Measurements from ENCODE around the gene KCNK3.
A peak's percentile ranks its signal among the peaks of the same experiment; 100 is the strongest.
"Not testable (repeated sequence)": the region's sequence is repeated elsewhere in the genome, so short reads cannot be mapped to it uniquely, and the experiment has no call there.

KCNK3 gene

DNA sequence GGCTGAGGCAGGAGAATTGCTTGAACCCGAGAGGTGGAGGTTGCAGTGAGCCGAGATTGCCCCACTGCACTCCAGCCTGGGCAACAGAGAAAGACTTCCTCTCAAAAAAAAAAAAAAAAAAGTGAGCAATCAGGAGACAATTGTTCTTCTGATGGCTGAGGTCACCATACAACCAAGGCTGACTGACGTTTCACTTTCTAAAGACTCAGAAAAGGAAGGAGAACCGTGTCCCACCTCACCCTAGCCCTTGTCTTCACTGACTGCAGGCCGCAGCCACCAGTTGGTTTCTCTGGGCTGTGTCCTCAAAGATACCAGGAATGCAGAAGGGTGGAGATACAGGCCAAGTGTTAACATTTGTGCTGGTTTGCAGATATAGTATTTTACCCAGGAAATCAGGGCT lies 63.8 kb downstream of the KCNK3 start:
- no peak for DNase-seq (ENCODE audit: low read depth)

DNA sequence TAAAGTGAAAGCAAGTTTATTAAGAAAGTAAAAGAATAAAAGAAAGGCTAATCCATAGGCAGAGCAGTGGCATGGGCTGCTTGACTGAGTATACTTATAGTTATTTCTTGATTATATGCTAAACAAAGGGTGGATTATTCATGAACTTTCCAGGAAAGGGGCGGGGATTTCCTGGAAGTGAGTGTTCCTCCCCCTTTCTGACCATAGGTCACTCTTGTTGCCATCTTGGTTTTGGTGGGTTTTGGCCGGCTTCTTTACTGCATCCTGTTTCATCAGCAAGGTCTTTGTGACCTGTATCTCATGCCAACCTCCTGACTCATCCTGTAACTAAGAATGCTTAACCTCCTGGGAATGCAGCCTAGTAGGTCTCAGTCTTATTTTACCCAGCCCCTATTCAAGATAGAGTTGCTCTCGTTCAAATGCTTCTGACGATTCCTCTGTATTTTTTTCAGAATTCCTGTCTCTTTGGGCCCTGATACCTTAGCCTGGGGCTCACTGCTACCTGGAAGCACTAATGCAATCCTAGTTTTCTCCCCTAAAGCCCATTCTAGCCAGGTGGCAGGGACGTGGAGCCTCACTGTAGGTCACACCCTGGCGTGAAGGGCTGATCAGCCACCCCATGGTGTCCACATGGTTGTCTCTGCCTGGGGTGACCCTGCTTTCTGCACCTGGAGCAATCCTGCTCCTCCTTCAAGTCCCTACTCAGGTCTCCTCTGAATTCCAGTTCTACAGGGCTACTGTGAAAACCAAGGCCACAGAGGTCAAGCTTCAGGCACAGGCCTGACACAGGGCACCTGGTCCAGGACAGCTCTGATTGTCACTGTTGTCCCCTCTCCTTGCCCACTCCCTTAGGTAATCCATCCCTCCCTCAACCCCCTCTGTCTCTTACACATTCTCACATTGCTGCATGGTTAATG lies 65.6 kb downstream of the KCNK3 start:
- no peak for DNase-seq (ENCODE audit: low read depth)

DNA sequence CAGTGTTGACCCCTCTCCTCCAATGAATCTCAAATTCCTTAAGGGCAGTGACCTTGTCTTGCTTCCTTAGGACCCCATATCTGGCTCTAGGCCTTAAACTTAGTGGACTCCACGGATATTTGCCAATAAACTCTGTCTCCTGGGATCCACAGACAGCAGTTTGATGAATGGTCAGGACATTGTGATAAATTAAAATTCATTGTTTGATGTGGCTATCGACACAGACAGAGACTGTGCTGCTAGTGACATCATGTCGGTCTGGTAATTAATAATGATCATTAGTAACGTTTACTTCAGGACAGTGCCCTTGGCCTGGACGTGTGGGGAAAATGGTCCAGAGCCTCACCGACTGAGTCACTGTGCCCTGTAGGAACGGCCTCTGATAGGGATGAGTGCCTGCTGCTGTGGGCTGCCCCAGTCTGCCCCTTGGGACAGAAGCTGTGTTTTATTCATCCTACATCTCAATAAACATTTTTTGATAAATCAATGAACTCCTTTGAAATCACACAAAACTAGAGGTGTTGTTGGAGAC lies 66.3 kb downstream of the KCNK3 start:
- DNase-seq (ENCODE audit: low read depth) = no peak

DNA sequence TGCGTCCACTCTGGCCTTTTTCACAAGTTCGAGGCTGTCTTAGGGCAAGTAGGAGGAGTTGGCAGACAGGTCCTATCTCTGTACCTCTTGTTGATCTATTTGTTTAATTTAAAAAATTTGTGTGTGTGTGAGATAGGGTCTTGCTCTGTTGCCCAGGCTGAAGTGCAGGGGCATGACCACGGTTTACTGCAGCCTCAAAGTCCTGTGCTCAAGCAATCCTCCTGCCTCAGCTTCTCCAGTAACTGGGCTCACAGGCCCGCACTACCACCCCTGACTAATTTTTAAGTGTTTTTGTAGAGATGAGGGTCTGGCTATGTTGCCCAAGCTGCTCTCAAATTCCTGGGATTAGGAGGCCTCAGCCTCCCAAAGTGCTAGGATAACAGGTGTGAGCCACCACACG lies 67.3 kb downstream of the KCNK3 start:
- no peak for DNase-seq (ENCODE audit: low read depth)

DNA sequence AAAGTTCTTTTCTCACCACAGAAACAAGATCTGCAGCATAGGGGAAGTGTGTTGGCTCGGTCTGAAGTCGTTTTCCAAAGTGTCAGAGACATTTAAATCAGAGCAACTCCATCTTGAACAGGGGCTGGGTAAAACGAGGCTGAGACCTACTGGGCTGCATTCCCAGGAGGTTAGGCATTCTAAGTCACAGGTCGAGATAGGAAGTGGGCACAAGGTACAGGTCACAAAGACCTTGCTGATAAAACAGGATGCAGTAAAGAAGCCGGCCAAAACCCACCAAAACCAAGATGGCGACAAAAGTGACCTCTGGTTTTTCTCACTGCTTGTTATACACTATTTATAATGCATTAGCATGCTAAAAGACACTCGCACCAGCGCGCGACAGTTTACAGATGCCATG lies 68.5 kb downstream of the KCNK3 start:
- DNase-seq (ENCODE audit: low read depth) = not testable (repeated sequence)

DNA sequence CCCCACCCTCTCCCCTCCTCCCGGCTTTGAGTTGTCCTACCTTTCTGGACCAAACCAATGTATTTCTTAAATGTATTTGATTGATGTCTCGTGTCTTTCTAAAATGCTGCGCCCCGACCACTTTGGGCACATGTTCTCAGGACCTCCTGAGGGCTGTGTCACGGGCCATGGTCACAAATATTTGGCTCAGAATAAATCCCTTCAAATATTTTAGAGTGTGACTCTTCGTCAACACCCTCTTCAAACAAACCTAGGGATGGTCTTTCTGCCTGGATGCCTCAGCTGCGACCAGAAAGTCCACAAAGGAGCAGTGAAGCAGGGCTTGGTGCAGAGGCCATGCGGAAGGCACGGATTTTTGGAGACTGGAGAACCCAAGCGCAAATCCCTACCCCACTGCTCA lies 70.5 kb downstream of the KCNK3 start:
- DNase-seq (ENCODE audit: low read depth) = no peak

DNA sequence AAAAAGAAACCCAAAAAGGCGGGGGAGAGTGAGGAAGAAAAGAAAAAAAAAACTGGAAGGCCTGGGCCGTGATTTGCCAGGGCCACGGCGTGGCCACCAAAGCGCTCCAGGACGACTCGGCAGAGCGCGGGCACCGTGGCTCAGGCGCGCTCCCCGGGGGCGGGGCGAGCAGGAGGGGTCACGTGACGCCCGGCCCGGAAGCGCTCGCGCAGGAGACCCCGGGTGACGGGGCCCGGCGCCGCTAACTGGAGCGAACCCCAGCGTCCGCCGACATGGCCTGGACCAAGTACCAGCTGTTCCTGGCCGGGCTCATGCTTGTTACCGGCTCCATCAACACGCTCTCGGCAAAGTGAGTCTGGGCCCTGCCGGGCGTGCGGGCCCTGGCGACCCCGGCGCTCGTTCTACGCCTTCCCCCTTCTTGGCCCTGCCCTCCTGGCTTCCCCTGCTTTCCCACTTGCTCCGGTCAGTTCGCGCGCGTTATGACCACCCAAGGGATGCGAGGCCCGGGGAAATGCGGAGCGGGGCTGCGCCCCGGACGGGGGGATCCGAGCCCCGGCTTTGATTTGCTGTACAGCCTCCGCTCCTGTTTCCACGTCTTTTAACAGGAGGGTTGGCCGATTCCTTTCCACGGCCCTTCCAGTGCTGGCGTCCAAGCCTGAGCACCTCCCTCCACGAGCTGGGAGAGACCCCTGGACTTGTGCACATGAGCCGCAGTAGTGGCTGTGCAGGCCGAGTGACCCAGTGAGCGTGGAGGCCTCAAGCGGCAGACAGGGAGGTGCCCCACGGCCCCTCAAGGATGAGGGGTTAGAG lies 71.8 kb downstream of the KCNK3 start, which contains the start of gene SLC35F6:
Gene SLC35F6, plus strand, starts transcription at position 207 of the 810 bp plus-strand sequence. Its CDS starts 66 bp downstream, at position 273.
- peak; percentile 79 for DNase-seq (ENCODE audit: low read depth)

DNA sequence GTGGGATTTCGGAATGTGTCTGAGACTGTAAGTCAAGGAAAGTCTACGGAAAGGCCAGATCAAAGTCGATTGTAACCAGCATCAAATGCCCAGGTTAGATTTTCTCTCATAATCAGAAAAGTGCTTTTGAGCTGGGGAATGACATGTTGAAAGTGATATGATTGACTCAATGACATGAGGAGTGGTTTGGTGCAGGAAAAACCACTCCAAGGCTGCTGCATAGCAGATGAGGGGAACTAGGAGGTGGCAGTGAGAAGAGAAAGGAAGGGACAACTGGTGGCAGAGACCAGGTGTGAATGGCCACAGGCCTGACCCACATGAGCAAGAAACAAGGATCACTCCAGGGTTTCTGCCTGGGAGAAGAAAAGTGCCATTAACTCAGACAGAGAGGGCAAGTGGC lies 72.4 kb downstream of the KCNK3 start:
- DNase-seq (ENCODE audit: low read depth) = no peak

DNA sequence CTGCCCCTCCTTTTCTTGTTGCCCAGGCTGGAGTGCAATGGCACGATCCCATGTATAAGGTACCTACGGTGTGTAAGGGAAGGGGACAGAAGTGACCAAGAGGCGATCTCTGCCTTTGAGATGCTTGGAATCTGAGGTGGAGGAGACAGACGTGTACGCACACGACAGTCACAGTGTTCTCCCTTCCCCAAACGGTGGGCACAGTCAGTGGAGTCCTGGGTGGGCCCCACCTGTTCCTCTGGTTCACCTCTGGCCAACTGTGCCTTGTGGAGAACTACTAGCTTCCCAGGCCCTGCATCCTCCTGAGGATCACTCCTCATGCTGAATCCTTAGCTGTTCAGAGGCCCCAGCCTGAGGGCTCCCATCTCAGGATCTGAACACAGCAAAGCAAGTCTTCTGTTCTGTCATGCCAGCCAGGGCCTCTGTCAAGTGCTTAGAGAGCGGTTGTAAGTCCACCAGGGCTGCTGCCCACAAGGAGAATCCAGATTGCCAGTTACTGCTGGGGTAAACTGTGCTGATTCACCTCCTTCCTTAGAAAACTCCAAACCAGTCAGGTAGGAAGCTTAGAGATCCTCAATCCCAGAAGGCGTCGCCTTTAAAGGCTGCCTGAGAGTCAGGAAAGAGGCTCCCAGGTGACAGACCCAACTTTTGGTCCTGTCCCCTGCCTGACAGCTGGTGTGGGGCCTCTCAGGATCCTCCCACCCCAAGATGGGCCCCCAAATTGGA lies 73.1 kb downstream of the KCNK3 start:
- DNase-seq (ENCODE audit: low read depth) = no peak

DNA sequence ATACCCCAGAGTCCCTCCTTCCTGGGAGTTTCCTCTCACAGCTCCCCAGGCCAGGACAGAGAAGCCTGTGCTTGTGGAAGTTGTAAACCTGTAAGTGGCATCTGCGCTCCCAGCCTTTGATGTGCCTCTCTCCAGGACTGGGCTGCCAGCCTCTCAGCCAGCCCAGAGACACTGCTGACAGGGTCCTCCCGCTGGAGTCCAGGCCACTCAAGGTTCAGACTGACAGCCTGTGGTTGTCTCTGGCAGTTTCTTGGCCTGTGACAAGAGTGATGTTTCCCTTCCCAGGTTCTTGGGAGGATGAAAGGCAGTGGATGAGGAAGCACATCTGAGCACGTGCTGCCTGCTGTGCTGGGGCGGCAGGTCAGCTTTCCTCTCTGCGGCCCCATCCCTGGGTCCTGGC lies 74.6 kb downstream of the KCNK3 start:
- no peak for DNase-seq (ENCODE audit: low read depth)

DNA sequence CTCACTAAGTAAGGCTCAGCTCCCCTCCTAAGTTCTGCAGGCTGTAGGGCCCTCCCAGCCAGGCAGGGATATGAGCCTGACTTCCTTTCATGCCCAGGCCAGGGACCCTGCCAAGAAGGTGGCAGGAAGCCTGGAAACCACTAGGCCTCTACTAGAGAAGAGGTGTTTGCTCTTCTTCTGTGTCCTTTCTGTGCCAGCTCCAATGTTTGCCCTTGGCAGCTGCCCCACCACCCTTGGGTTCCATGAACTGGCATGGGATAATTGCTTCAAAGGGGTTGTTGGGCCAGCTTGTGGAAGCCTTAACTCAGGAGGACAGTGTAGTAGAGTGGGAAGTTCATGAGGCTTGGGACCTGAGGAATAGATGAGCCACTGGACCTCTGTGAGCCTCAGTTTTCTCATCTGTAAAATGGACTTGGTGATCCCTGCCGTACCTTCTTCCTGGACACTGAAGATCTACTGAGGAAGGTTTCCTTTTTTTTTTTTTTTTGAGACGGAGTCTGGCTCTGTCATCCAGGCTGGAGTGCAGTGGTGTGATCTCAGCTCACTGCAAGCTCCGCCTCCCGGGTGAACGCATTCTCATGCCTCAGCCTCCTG lies 75.5 kb downstream of the KCNK3 start:
- DNase-seq (ENCODE audit: low read depth) = no peak

DNA sequence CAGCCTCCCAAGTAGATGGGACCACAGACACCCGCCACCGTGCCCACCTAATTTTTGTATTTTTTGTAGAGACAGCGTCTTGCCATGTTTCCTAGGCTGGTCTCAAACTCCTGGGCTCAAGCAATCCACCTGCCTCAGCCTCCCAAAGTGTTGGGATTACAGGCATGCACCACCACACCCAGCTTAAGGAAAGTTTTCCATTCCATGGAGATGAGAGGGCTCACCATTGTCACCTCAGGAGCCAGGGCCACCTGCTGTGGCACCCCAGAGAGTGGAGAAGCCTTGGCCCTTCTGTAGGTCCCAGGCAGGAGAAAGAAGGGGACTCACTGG lies 76.2 kb downstream of the KCNK3 start:
- no peak for DNase-seq (ENCODE audit: low read depth)

DNA sequence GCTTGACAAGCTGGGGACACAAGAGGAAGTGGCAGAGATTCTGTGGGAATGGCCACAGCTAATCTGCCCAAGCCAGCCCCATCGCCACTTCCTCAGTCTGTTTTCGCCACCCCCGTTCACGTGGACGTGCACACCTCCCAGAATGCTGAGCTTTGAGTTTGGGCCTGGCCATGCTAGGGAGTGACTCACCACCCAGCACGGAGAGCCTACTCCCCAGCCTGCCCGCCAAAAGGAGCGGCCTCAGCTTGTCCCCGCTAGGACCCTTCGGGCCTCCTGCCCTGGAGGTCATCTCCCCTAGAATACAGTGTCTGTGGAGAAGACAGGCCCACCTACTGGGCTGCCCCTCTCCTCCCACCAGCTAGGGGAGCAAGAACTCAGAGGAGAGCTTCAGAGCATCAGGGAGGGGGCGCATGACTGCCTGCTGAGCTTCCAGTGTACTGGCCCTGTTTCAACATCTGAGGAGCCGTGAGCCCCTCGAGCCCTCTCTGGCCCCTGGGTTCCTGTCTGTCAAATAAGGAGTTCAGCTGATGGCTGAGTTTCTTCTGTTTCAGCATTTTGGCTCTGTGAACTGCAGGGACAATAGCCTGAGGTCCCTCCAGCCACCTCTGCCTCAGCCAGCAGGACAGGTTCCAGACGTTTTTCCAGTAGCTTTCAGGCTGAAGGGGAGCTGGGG lies 76.7 kb downstream of the KCNK3 start:
- DNase-seq (ENCODE audit: low read depth) = no peak

DNA sequence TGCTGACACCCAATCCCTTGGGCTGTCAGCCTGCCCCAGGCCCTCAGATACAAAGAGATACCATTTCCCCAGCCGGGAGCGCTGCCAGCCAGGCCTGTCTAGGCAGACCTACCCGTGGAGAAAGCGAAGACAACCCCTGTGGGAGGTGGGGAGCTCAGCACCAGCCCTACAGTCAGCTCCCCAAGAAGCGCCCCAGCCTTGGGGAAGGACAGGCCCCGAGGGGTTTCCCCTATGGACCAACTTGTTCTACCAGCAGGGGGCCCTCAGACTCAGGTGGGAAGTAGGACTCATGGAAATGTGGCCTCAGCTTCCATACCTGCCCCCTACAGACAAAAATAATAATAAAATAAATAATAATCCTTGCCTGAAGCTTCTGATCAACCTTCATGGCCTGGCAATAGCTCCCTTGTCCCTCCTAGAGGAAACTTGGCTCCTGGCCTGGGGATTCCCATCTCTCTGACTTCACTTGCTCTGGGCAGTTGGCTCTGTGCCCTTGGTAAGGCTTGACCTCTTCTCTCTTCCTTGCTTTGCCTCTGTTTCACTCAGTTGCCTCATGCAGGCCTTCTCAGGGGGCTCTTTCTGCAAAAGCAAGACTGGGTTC lies 78.6 kb downstream of the KCNK3 start:
- no peak for DNase-seq (ENCODE audit: low read depth)

DNA sequence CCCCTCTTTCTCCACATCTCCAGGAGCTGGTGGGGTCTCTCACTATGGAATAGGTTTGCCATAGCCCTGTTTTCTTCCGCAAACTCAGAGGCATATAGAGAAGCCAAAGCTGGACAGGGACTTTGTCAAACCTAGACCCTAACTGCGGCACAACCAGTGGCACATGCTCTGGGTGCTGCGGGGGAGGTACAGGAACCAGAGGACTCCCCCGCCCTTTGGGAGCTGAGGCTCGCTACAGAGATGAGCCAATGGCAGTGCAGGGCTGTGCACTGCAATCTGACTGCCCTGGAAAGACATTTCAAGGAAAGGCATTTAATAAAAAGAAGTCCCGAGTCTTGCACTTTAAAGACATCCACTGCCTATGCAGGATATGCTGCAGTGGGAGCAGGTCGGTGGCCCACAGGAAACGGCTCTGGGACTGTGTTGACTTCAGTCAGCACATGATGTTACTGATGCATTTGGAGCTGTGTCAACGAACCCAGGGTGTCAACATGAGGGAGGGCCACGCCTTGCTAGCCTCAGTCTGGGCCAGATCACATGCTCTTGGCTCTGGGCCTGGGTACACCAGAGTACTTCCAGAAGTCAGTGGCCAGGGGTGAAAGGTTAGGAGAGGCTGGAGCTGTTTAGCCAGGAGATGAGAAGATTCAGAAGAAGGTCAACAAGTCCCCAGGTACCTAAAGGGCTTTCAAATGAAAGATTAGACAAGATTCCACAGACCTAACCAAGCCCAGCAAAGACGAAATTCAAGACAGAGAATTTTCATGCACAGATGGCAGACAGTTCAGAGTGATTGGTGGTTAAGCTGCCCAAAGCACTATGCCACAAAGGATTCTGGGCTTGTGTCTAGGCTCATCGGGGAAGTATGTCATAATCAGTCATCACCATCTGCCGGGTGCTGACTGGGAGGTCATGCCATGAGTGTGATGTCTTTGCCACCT lies 79.8 kb downstream of the KCNK3 start:
- DNase-seq (ENCODE audit: low read depth) = no peak

DNA sequence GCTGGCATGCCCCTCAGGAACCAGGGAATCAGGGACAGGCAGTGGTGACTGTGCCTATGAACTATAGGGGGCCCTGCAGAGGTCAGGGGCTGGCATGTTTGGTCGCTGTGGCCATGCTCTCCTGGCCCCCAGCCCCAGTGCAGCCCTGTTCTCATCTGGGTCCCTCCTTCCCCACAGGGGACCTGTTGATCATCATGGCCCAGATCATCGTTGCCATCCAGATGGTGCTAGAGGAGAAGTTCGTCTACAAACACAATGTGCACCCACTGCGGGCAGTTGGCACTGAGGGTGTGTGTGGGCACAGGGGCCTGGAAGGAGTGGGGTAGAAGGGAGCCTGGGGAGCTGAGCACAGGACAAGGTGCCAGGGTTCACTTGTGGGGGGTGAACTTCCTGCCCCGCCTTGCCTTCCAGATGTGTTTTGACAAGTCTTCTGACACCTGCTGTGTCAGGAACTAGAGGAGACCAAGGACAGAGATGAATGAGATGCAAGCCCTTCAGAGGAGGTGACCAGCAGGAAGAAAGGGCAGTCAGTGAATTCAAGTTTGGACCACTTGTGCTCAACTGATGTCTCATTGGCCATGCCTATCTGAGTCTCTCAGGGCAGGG lies 83.8 kb downstream of the KCNK3 start:
- no peak for DNase-seq (ENCODE audit: low read depth)

DNA sequence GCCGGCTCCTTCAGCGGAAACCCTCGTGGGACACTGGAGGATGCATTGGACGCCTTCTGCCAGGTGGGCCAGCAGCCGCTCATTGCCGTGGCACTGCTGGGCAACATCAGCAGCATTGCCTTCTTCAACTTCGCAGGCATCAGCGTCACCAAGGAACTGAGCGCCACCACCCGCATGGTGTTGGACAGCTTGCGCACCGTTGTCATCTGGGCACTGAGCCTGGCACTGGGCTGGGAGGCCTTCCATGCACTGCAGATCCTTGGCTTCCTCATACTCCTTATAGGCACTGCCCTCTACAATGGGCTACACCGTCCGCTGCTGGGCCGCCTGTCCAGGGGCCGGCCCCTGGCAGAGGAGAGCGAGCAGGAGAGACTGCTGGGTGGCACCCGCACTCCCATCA lies 85.6 kb downstream of the KCNK3 start:
- no peak for DNase-seq (ENCODE audit: low read depth)

DNA sequence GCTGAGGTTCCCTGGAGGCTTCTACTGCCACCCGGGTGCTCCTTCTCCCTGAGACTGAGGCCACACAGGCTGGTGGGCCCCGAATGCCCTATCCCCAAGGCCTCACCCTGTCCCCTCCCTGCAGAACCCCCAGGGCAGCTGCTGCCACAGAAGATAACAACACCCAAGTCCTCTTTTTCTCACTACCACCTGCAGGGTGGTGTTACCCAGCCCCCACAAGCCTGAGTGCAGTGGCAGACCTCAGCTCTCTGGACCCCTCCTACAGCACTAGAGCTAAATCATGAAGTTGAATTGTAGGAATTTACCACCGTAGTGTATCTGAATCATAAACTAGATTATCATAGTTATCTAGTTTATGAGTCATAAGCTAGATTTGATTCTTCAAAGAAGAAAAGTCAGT lies 86.0 kb downstream of the KCNK3 start:
- no peak for DNase-seq (ENCODE audit: low read depth)

DNA sequence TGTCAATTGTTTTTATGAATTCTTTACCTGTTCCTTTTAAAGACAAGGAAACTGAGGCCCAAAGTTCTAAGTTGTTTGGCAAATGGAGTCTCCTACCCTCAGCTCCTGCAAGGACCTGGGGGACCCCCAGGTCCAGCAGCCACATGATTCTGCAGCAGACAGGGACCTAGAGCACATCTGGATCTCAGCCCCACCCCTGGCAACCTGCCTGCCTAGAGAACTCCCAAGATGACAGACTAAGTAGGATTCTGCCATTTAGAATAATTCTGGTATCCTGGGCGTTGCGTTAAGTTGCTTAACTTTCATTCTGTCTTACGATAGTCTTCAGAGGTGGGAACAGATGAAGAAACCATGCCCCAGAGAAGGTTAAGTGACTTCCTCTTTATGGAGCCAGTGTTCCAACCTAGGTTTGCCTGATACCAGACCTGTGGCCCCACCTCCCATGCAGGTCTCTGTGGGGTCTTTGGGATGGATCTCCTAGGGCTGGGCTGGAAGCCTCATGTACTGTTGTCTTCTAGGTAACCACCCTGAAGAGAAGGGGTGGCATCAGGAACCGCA lies 87.8 kb downstream of the KCNK3 start:
- DNase-seq (ENCODE audit: low read depth) = no peak

Measured in activated T-helper 9 cell treated with anti-CD3 and anti-CD28 coated beads, Interleukin-2, amount 50 U/mL, for 16 hours (primary cell).